Endothelial cell of umbilical vein (primary cell): ENCODE measurements around the gene ARHGEF17. TPM values are rescaled to one million over a fixed set of nuclear protein-coding genes. Genes with fewer than 3 reads are reported as not detected.

Experiments used
- BruUV-seq: library from RNA; stranded (reverse); fragments of 400-500 nt; replicated peaks from 2 replicates; lab custom pipeline; 2021; lab: Mats Ljungman, UMichigan
- CTCF ChIA-PET: fragments of 300-600, 350-600 bp; sonication (Branson Sonifier 250); formaldehyde crosslinking; loops from one replicate; lab custom pipeline; 2021; ENCODE audit warnings: antibody characterized with exemption, inconsistent platforms; lab: Charles Lee
- POLR2A ChIA-PET: fragments of 300-600, 350-600 bp; sonication (Branson Sonifier 250); formaldehyde crosslinking; loops from one replicate; lab custom pipeline; 2021; ENCODE audit warnings: antibody characterized with exemption, inconsistent platforms; lab: Charles Lee
- DNase-seq: peaks from one replicate; pipeline ENCODE4 v3.0.0-alpha.2; 2011; ENCODE audit warnings: low read depth, low spot score
- FAIRE-seq: peaks from 2 replicates; lab custom pipeline; 2011; peaks lifted over from hg19 to GRCh38; lab: Jason Lieb, UNC
- H2AFZ ChIP-seq: 2 replicates; pipeline ENCODE4 v1.6.0; 2012; ENCODE audit warnings: low read depth, low read length, control low read depth, inconsistent platforms
- H3K27ac ChIP-seq: 2 replicates; pipeline ENCODE4 v1.5.1; 2011; ENCODE audit warnings: low read depth, mild to moderate bottlenecking, control low read depth, low read length, moderate library complexity; ENCODE audit not compliant: insufficient read depth
- H3K27me3 ChIP-seq, 2 experiments: 2 replicates each; pipeline versions ENCODE4 v1.6.0 to v1.6.1; 2011; ENCODE audit warnings: low read length in 2 of 2, mixed read lengths in 1 of 2; ENCODE audit not compliant: control insufficient read depth in 2 of 2, insufficient read depth in 2 of 2
- H3K36me3 ChIP-seq, 2 experiments: 2 replicates in 1 of 2; 3 replicates in 1 of 2; pipeline ENCODE4 v1.5.1; 2011; ENCODE audit warnings: low read length in 2 of 2, mild to moderate bottlenecking in 1 of 2, moderate library complexity in 1 of 2; ENCODE audit not compliant: control insufficient read depth in 2 of 2, insufficient read depth in 2 of 2; ENCODE audit errors: extremely low read depth in 1 of 2
- H3K4me1 ChIP-seq: 3 replicates; pipeline ENCODE4 v1.5.1; 2011; ENCODE audit warnings: mild to moderate bottlenecking, low read length; ENCODE audit not compliant: control insufficient read depth, insufficient read depth; ENCODE audit errors: extremely low read depth
- H3K4me2 ChIP-seq: 2 replicates; pipeline ENCODE4 v1.6.1; 2011; ENCODE audit warnings: low read length, control low read depth, mixed read lengths; ENCODE audit not compliant: insufficient read depth
- H3K4me3 ChIP-seq, 3 experiments: fragments of 200-600 bp in 1 of 3; sonication (generic), shearing (Covaris generic) in 1 of 3; replicated peaks in 1 of 3; 2 replicates each; pipeline ENCODE4 v1.5.1; 2011 to 2016; ENCODE audit warnings: control low read depth in 3 of 3, low read length in 3 of 3, mild to moderate bottlenecking in 2 of 3, inconsistent platforms in 1 of 3, low read depth in 1 of 3, moderate library complexity in 1 of 3; ENCODE audit not compliant: insufficient read depth in 1 of 3
- H3K79me2 ChIP-seq: 2 replicates; pipeline ENCODE4 v1.6.0; 2012; ENCODE audit warnings: low read length, inconsistent platforms; ENCODE audit not compliant: control insufficient read depth, insufficient read depth
- H3K9ac ChIP-seq: replicated peaks from 2 replicates; pipeline ENCODE3; 2011; ENCODE audit warnings: low read length, control low read depth; ENCODE audit not compliant: insufficient read depth; ENCODE audit errors: extremely low read depth
- H3K9me1 ChIP-seq: replicated peaks from 3 replicates; pipeline ENCODE4 v1.6.0; 2011; ENCODE audit warnings: mild to moderate bottlenecking, low read length; ENCODE audit not compliant: control insufficient read depth, insufficient read depth; ENCODE audit errors: extremely low read depth
- H3K9me3 ChIP-seq: replicated peaks from 2 replicates; pipeline ENCODE4 v1.5.1; 2012; ENCODE audit warnings: low read length, inconsistent platforms; ENCODE audit not compliant: control insufficient read depth, insufficient read depth
- H4K20me1 ChIP-seq: replicated peaks from 2 replicates; pipeline ENCODE3; 2011; ENCODE audit warnings: mild to moderate bottlenecking, low read length; ENCODE audit not compliant: control insufficient read depth, insufficient read depth; ENCODE audit errors: extremely low read depth
- EZH2 ChIP-seq: IDR thresholded peaks from 2 replicates; pipeline ENCODE4 v1.6.1; 2012; ENCODE audit warnings: borderline replicate concordance, low read depth, mild to moderate bottlenecking, moderate library complexity, low read length, inconsistent platforms; ENCODE audit not compliant: severe bottlenecking
- FOS ChIP-seq: IDR thresholded peaks from 2 replicates; pipeline ENCODE4 v1.6.1; 2011; ENCODE audit warnings: mild to moderate bottlenecking, low read length, moderate library complexity, borderline replicate concordance; ENCODE audit not compliant: insufficient read depth
- GATA2 ChIP-seq: IDR thresholded peaks from 2 replicates; pipeline ENCODE4 v1.7.0; 2011; ENCODE audit warnings: low read depth, mild to moderate bottlenecking, moderate library complexity, mixed read lengths, low read length; ENCODE audit not compliant: insufficient read length, insufficient read depth
- JUN ChIP-seq: IDR thresholded peaks from 2 replicates; pipeline ENCODE4 v1.6.1; 2011; ENCODE audit warnings: borderline replicate concordance, low read depth; ENCODE audit not compliant: insufficient read length, insufficient read depth
- MYC ChIP-seq: IDR thresholded peaks from one replicate; pipeline ENCODE4 v1.6.1; 2011; ENCODE audit warnings: mild to moderate bottlenecking, low read depth, low read length
- POLR2A ChIP-seq: IDR thresholded peaks from 2 replicates; pipeline ENCODE4 v1.6.1; 2012; ENCODE audit warnings: low read depth, mild to moderate bottlenecking, control low read depth, low read length
- POLR2AphosphoS5 ChIP-seq: IDR thresholded peaks from 2 replicates; pipeline ENCODE4 v1.6.1; 2012; ENCODE audit warnings: low read depth, mild to moderate bottlenecking, control low read depth, low read length, moderate library complexity; ENCODE audit not compliant: insufficient read depth
- dilution Hi-C: fragments of 300-500 bp; cut with MboI; formaldehyde crosslinking; loops from one replicate; pipeline ENCODE4 v1.15.0; 2019; ENCODE audit warnings: low sequenced_read_pairs; ENCODE audit not compliant: extremely low pct_ligation_motif_present
- intact Hi-C: fragments of 100-400 bp; cut with micrococcal nuclease; formaldehyde crosslinking; loops from one replicate; pipeline ENCODE4 v1.10.0; 2022
- polyA plus RNA-seq, 4 experiments: library from polyadenylated mRNA; depleted of rRNA in 3 of 4; stranded (reverse) in 3 of 4; unstranded in 1 of 4; fragments of >200 nt; gene quantifications; 2 replicates each; pipeline versions ENCODE4 v1.2.1 to v1.2.3, GENCODE V29; 2011 to 2012; ENCODE audit warnings: missing spikeins in 1 of 4
- total RNA-seq: library from RNA; stranded (reverse); gene quantifications from 2 replicates; pipeline ENCODE4 v1.2.3, GENCODE V29; 2021
- TF ChIP-seq, protein P1 (sequence below), 2 donors: IDR thresholded peaks; 1 replicate in 1 of 2; 2 replicates in 1 of 2; pipeline ENCODE4 v1.5.1; 2011; ENCODE audit warnings: low read length in 2 of 2, mild to moderate bottlenecking in 2 of 2, moderate library complexity in 2 of 2, control low read depth in 1 of 2, inconsistent platforms in 1 of 2, low read depth in 1 of 2; ENCODE audit not compliant: insufficient read depth in 1 of 2; ENCODE audit errors: extremely low read depth in 1 of 2
- TF ChIP-seq, protein P2 (sequence below): IDR thresholded peaks from 2 replicates; pipeline ENCODE4 v1.6.1; 2011; ENCODE audit not compliant: insufficient read depth, insufficient read length

Gene ARHGEF17
- total and polyA plus RNA-seq, 2 donors (not counting 3 experiments of a cell fraction or from before 2014, with no cell fraction given): 74.9 to 89.9 TPM

DNA sequence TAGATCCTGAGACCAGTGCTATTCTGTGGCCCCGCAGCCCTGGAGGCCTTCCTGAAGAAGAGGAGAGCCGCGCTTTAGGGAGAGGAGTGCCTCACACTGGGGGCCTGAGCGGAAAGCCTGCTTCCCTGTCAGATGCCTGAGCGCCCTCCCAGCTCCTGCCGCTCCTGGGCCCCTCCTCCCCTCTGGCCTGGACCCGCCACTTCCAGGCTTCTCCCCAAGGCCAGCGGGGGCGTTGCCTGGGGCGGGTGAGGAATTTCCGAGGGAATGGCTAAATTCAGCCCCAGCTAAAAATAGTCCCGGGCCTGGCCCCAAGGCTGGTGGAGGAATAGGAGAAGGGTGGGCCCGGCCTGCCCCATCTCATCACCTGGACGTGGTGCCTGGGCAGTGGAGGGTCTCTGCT lies 15.4 kb downstream of the ARHGEF17 start:
- Histone ChIP-seq H3K27me3 (no peaks in the 10 kb centered on the region), H3K9me1 (no peaks in the 10 kb centered on the region), H3K9ac (peak overlapping the region; percentile 62), H3K36me3 (peaks cover 0 to 9% of the 10 kb centered on the region in 2 experiments), H4K20me1 (no peaks in the 10 kb centered on the region), H3K4me2 (peak overlapping the region; percentile 13), H3K9me3 (no peaks in the 10 kb centered on the region), H3K27ac (peak overlapping the region; percentile 90), H2AFZ (no peak overlapping the region), H3K79me2 (peaks cover 6% of the 10 kb centered on the region), H3K4me3 (no peak overlapping the region), H3K4me1 (peaks cover 39% of the 10 kb centered on the region)
- FAIRE-seq (peak; percentile 82), DNase-seq (peak; percentile 70)
- ChIA-PET POLR2A (interaction anchor here (0.9 to 2.7 kb wide), 2 partner anchors 12 to 15 kb away, joined by 5 to 14 read pairs; partner anchors contain the start of gene ARHGEF17), CTCF (interaction anchor here (0.9 to 5.7 kb wide), 7 partner anchors 9 to 337 kb away, joined by 3 to 57 read pairs (median 6); partner anchors contain the start of gene ARHGEF17)
- no TSS peak for BruUV-seq
- intact Hi-C loops: loop anchor here (1.0 kb wide), 2 partner anchors 11 to 14 kb away; no protein-coding TSS in a partner anchor
- dilution Hi-C loops: no loop called here
- TF ChIP-seq, protein P1, sequence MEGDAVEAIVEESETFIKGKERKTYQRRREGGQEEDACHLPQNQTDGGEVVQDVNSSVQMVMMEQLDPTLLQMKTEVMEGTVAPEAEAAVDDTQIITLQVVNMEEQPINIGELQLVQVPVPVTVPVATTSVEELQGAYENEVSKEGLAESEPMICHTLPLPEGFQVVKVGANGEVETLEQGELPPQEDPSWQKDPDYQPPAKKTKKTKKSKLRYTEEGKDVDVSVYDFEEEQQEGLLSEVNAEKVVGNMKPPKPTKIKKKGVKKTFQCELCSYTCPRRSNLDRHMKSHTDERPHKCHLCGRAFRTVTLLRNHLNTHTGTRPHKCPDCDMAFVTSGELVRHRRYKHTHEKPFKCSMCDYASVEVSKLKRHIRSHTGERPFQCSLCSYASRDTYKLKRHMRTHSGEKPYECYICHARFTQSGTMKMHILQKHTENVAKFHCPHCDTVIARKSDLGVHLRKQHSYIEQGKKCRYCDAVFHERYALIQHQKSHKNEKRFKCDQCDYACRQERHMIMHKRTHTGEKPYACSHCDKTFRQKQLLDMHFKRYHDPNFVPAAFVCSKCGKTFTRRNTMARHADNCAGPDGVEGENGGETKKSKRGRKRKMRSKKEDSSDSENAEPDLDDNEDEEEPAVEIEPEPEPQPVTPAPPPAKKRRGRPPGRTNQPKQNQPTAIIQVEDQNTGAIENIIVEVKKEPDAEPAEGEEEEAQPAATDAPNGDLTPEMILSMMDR (IDR thresholded peaks at IDR 0.05; ENCODE audit: extremely low read depth in 1 of 2, insufficient read depth in 1 of 2, low read depth in 1 of 2, low read length in 2 of 2): no peak
- no peak for TF ChIP-seq FOS
- TF ChIP-seq JUN: no peak
- TF ChIP-seq MYC: no peak
- no peak for TF ChIP-seq EZH2
- TF ChIP-seq GATA2: no peak
- TF ChIP-seq POLR2A: peak; percentile 42
- TF ChIP-seq, protein P2, sequence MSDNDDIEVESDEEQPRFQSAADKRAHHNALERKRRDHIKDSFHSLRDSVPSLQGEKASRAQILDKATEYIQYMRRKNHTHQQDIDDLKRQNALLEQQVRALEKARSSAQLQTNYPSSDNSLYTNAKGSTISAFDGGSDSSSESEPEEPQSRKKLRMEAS: no peak
- peak; percentile 47 for TF ChIP-seq POLR2AphosphoS5
